Left lung (tissue), 10 donors: ENCODE measurements around the gene CHSY1. TPM values are rescaled to one million over a fixed set of nuclear protein-coding genes. Genes with fewer than 3 reads are reported as not detected.
A peak's percentile ranks its signal among the peaks of the same experiment; 100 is the strongest.

Source experiments
- ATAC-seq: fragments of 200-7000 bp; cut with Tn5 transposase; one replicate; pipeline ENCODE4 v1.9.1; 2020; ENCODE audit warnings: moderate library complexity
- DNase-seq, 4 donors: peaks; one replicate each; pipeline ENCODE4 v3.0.0-alpha.2; 2013 to 2020
- H3K27ac ChIP-seq, 2 donors: fragments of 200-600 bp; sonication (generic) in 1 of 2; one replicate each; pipeline versions ENCODE4 v1.5.0 to v1.8.0; 2020 to 2021
- H3K27me3 ChIP-seq, 2 donors: fragments of 200-600 bp; sonication (generic) in 1 of 2; one replicate each; pipeline versions ENCODE4 v1.5.0 to v1.8.0; 2020 to 2021
- H3K36me3 ChIP-seq, 2 donors: fragments of 200-600 bp; sonication (generic) in 1 of 2; one replicate each; pipeline versions ENCODE4 v1.5.0 to v1.8.0; 2020 to 2021
- H3K4me1 ChIP-seq, 2 donors: fragments of 200-600 bp; one replicate each; pipeline ENCODE4 v1.8.0; 2021
- H3K4me3 ChIP-seq, 2 donors: fragments of 200-600 bp; sonication (generic) in 1 of 2; one replicate each; pipeline versions ENCODE4 v1.5.0 to v1.8.0; 2020 to 2021; ENCODE audit warnings: mild to moderate bottlenecking in 1 of 2
- H3K9me3 ChIP-seq, 2 donors: fragments of 200-600 bp; sonication (generic) in 1 of 2; one replicate each; pipeline versions ENCODE4 v1.5.0 to v1.8.0; 2020 to 2021
- CTCF ChIP-seq, 2 donors: fragments of 200-600 bp; sonication (generic) in 1 of 2; IDR thresholded peaks; one replicate each; pipeline versions ENCODE4 v1.5.0 to v1.8.0; 2021; ENCODE audit warnings: antibody characterized with exemption in 2 of 2
- intact Hi-C, 2 donors: fragments of 100-400 bp; cut with DNase I; formaldehyde crosslinking; loops; one replicate each; pipeline versions ENCODE4 v1.11.2 to v1.14.2; 2022
- polyA plus RNA-seq, 6 donors: library from polyadenylated mRNA; unstranded; fragments of 120-200 nt; gene quantifications; one replicate each; pipeline ENCODE4 v1.2.1, GENCODE V29; 2013; ENCODE audit not compliant: insufficient read length in 6 of 6
- total RNA-seq, 2 donors: library from RNA; stranded (reverse); fragmentation: NEBNext Ultra II Directional; extraction: Animal tissue kit (Norgen Biotek cat#: 25700); gene quantifications; one replicate each; pipeline ENCODE4 v1.2.1, GENCODE V29; 2021
- donor health status: DM: no; HTN: yes; CAD: no.
- donor health status: DM: no; HTN: no; CAD: no.

Gene CHSY1
- total and polyA plus RNA-seq, 8 donors: 33.3 to 61.5 (median 51.5) TPM

- no peak for TF ChIP-seq CTCF (IDR thresholded peaks at IDR 0.05)
- intact Hi-C loops: no loop called here
- H3K4me3 ChIP-seq: no peak overlapping the region
- DNase-seq (no peak), ATAC-seq (no peak)
- peaks cover 0 to 27% of the 10 kb centered on the region in 2 donors for H3K36me3 ChIP-seq
- no peaks in the 10 kb centered on the region for H3K27me3 ChIP-seq
- H3K4me1 ChIP-seq: peaks cover 15 to 82% of the 10 kb centered on the region in 2 donors
- H3K27ac ChIP-seq: peak overlapping the region in 1 of 2 donors; percentile 86
- no peaks in the 10 kb centered on the region for H3K9me3 ChIP-seq
Measured at GRCh38 chr15:101179341-101180153, 72.3 kb downstream of the CHSY1 start.

GRCh38 chr15:101178931-101179330 is 72.9 kb downstream of the CHSY1 start:
- ATAC-seq (no peak), DNase-seq (no peak)
- intact Hi-C loops: no loop called here
- H3K36me3 ChIP-seq: peaks cover 0 to 29% of the 10 kb centered on the region in 2 donors
- H3K4me3 ChIP-seq: no peak overlapping the region
- H3K9me3 ChIP-seq: no peaks in the 10 kb centered on the region
- H3K27ac ChIP-seq: peak overlapping the region in 1 of 2 donors; percentile 86
- no peaks in the 10 kb centered on the region for H3K27me3 ChIP-seq
- peaks cover 13 to 82% of the 10 kb centered on the region in 2 donors for H3K4me1 ChIP-seq
- no peak for TF ChIP-seq CTCF (IDR thresholded peaks at IDR 0.05)

- peak overlapping the region in 1 of 2 donors; percentile 86 for H3K27ac ChIP-seq
- H3K36me3 ChIP-seq: peaks cover 0 to 29% of the 10 kb centered on the region in 2 donors
- intact Hi-C loops: no loop called here
- peaks cover 10 to 82% of the 10 kb centered on the region in 2 donors for H3K4me1 ChIP-seq
- TF ChIP-seq CTCF (IDR thresholded peaks at IDR 0.05): no peak
- H3K4me3 ChIP-seq: no peak overlapping the region
- H3K9me3 ChIP-seq: no peaks in the 10 kb centered on the region
- DNase-seq: no peak
- ATAC-seq: no peak
- H3K27me3 ChIP-seq: no peaks in the 10 kb centered on the region
Measured at GRCh38 chr15:101178479-101178878, 73.4 kb downstream of the CHSY1 start.

- Histone ChIP-seq H3K4me1 (peaks cover 10 to 81% of the 10 kb centered on the region in 2 donors), H3K9me3 (no peaks in the 10 kb centered on the region), H3K4me3 (no peak overlapping the region), H3K27me3 (no peaks in the 10 kb centered on the region), H3K36me3 (peaks cover 0 to 29% of the 10 kb centered on the region in 2 donors), H3K27ac (peak overlapping the region in 1 of 2 donors; percentile 86)
- ATAC-seq (no peak), DNase-seq (no peak)
- TF ChIP-seq CTCF (IDR thresholded peaks at IDR 0.05): no peak
- intact Hi-C loops: no loop called here
Measured at GRCh38 chr15:101177866-101178265, 74.0 kb downstream of the CHSY1 start.

GRCh38 chr15:101176625-101177024 is 75.2 kb downstream of the CHSY1 start:
- no peak for ATAC-seq

More at GRCh38 chr15:101176625-101177024, 75.2 kb downstream of the CHSY1 start:
- intact Hi-C loops: no loop called here
- peaks cover 0 to 75% of the 10 kb centered on the region in 2 donors for H3K4me1 ChIP-seq
- no peak for TF ChIP-seq CTCF (IDR thresholded peaks at IDR 0.05)
- peak overlapping the region; percentile 45 to 86 for H3K27ac ChIP-seq
- H3K9me3 ChIP-seq: no peaks in the 10 kb centered on the region
- no peaks in the 10 kb centered on the region for H3K27me3 ChIP-seq
- H3K4me3 ChIP-seq: no peak overlapping the region
- H3K36me3 ChIP-seq: peaks cover 0 to 29% of the 10 kb centered on the region in 2 donors
- no peak for DNase-seq
